ENCODE measurements around the gene RPL36. TPM values are rescaled to one million over a fixed set of nuclear protein-coding genes. Genes with fewer than 3 reads are reported as not detected.

Gene RPL36
- total RNA-seq, 2 donors from 2014 or later = 280 to 342 TPM

DNA sequence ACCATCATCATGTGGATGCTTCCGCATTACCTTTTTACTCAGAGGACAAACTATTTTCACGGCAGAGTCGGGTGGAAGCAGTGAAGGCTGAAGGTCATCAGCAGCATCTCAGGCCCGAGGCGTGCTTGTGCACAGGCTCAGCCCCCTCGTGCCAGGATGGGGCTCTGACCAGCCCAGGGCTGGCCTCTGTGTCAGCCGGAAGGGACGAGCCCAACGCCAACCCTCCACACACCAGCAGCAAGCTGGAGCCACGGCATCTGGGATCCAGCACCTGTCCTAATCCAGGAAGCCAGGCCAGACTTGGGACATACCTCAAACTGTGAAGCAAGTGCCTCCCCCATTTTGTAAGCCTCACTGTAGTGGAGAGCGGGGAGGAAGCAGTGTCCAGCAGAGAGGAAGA, 20.9 kb upstream of the RPL36 start:
- no peaks in the 10 kb centered on the region for H3K4me1 ChIP-seq
- no peak for DNase-seq
- 82 to 86% methylated on average over 8 to 11 of the region's 11 CpGs for WGBS, 2 donors
- intact Hi-C loops (cut with DNase I) = no loop called here
- no peaks in the 10 kb centered on the region for H3K9me3 ChIP-seq
- no peak overlapping the region for H3K4me3 ChIP-seq
- TF ChIP-seq, protein P1, sequence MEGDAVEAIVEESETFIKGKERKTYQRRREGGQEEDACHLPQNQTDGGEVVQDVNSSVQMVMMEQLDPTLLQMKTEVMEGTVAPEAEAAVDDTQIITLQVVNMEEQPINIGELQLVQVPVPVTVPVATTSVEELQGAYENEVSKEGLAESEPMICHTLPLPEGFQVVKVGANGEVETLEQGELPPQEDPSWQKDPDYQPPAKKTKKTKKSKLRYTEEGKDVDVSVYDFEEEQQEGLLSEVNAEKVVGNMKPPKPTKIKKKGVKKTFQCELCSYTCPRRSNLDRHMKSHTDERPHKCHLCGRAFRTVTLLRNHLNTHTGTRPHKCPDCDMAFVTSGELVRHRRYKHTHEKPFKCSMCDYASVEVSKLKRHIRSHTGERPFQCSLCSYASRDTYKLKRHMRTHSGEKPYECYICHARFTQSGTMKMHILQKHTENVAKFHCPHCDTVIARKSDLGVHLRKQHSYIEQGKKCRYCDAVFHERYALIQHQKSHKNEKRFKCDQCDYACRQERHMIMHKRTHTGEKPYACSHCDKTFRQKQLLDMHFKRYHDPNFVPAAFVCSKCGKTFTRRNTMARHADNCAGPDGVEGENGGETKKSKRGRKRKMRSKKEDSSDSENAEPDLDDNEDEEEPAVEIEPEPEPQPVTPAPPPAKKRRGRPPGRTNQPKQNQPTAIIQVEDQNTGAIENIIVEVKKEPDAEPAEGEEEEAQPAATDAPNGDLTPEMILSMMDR (IDR thresholded peaks at IDR 0.05) = no peak
- TF ChIP-seq POLR2A (IDR thresholded peaks at IDR 0.05) = no peak
- no peak for ATAC-seq
- no peaks in the 10 kb centered on the region for H3K27me3 ChIP-seq
- peaks cover 15 to 37% of the 10 kb centered on the region in 2 donors for H3K36me3 ChIP-seq (replicated peaks in 1 of 2; ENCODE audit: insufficient read depth in 1 of 2, low read depth in 2 of 2)
- no peak overlapping the region for H3K27ac ChIP-seq

DNA sequence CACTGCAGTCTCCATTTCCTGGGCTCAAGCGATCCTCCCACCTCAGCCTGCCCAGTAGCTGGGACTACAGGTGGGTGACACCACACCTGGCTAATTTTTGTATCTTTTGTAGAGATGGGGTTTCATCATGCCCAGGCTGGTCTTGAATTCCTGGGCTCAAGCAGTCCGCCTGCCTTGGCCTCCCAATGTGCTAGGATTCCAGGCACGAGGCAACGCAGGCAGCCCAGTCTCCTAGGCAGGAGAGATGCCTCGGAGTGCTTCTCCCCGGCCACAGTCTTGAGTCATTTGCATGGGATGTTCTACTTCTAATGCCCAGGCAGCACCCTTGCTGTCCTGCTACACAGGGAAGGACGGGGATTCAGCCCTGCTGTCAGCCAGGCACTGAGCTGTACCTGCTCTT, 18.5 kb upstream of the RPL36 start:
- H3K36me3 ChIP-seq (replicated peaks in 1 of 2; ENCODE audit: insufficient read depth in 1 of 2, low read depth in 2 of 2) = peaks cover 8 to 19% of the 10 kb centered on the region in 2 donors
- intact Hi-C loops (cut with DNase I) = no loop called here
- H3K4me1 ChIP-seq = no peaks in the 10 kb centered on the region

GRCh38 chr19:5672708-5673459, 17.2 kb upstream of the RPL36 start:
- 89% methylated on average over 13 of the region's 13 CpGs for WGBS, 2 donors
- DNase-seq = no peak
- no peaks in the 10 kb centered on the region for H3K4me1 ChIP-seq
- no peak overlapping the region for H3K4me3 ChIP-seq
- TF ChIP-seq, protein P1 (IDR thresholded peaks at IDR 0.05) = no peak
- TF ChIP-seq POLR2A (IDR thresholded peaks at IDR 0.05) = no peak
- no peak for ATAC-seq
- intact Hi-C loops (cut with DNase I) = no loop called here
- H3K27me3 ChIP-seq = no peaks in the 10 kb centered on the region
- no peak overlapping the region for H3K27ac ChIP-seq
- H3K9me3 ChIP-seq = no peaks in the 10 kb centered on the region
- H3K36me3 ChIP-seq (replicated peaks in 1 of 2; ENCODE audit: insufficient read depth in 1 of 2, low read depth in 2 of 2) = peaks cover 0 to 11% of the 10 kb centered on the region in 2 donors

More for the DNA sequence above, 18.5 kb upstream of the RPL36 start:
- Histone ChIP-seq H3K9me3 (no peaks in the 10 kb centered on the region), H3K27me3 (no peaks in the 10 kb centered on the region), H3K27ac (no peak overlapping the region), H3K4me3 (no peak overlapping the region)
- WGBS, 2 donors = 90 to 98% methylated on average over 6 to 7 of the region's 7 CpGs
- TF ChIP-seq, protein P1 (IDR thresholded peaks at IDR 0.05) = no peak
- no peak for TF ChIP-seq POLR2A (IDR thresholded peaks at IDR 0.05)
- ATAC-seq = no peak
- no peak for DNase-seq

DNA sequence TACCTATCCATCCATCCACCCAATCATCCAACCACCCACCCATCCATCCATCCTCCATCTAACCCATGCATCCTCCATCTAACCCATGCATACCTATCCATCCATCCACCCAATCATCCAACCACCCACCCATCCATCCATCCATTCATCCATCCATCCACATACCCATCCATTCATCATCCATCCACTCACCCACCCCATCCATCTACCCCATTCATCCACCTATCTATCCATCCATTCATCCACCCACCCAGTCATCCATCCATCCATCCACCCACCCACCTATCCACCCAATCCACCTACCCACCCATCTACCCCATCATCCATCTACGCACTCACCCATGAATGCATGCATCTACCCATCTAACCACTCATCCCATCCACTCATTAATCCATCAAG, 16.3 kb upstream of the RPL36 start:
- no peak overlapping the region for H3K27ac ChIP-seq
- H3K4me3 ChIP-seq = no peak overlapping the region
- H3K36me3 ChIP-seq (replicated peaks in 1 of 2; ENCODE audit: insufficient read depth in 1 of 2, low read depth in 2 of 2) = peaks cover 0 to 8% of the 10 kb centered on the region in 2 donors
- ATAC-seq (no peak), DNase-seq (no peak)
- 100% methylated on average over 1 of the region's 1 CpG for WGBS, 2 donors
- TF ChIP-seq POLR2A (IDR thresholded peaks at IDR 0.05) = no peak
- TF ChIP-seq, protein P1 (IDR thresholded peaks at IDR 0.05) = no peak
- H3K9me3 ChIP-seq = no peaks in the 10 kb centered on the region
- intact Hi-C loops (cut with DNase I) = no loop called here
- H3K27me3 ChIP-seq = no peaks in the 10 kb centered on the region
- H3K4me1 ChIP-seq = no peaks in the 10 kb centered on the region

DNA sequence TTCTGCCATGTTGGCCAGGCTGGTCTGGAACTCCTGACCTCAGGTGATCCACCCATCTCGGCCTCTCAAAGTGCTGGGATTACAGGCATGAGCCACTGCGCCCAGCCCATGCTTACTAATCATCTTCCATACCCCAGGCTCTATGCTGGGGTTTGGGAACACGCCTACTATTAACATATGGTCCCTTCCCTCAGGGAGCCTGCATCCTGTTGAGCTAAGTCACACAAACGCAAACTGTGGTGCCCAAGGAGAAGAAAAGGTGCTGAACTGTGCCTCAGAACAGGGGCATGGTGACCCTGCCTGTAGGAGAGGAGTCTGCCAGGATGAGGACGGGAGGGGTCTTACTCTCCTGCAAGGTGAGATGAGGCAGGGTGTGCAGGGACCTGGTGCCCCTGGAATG, 15.4 kb upstream of the RPL36 start:
- intact Hi-C loops (cut with DNase I) = no loop called here

More for the DNA sequence above, 15.4 kb upstream of the RPL36 start:
- WGBS, 2 donors = 81 to 88% methylated on average over 5 of the region's 5 CpGs
- no peak overlapping the region for H3K4me3 ChIP-seq
- H3K27ac ChIP-seq = no peak overlapping the region
- DNase-seq = no peak
- no peaks in the 10 kb centered on the region for H3K27me3 ChIP-seq
- H3K9me3 ChIP-seq = no peaks in the 10 kb centered on the region
- H3K36me3 ChIP-seq (replicated peaks in 1 of 2; ENCODE audit: insufficient read depth in 1 of 2, low read depth in 2 of 2) = no peaks in the 10 kb centered on the region
- no peak for ATAC-seq
- peaks cover 9% of the 10 kb centered on the region for H3K4me1 ChIP-seq
- TF ChIP-seq POLR2A (IDR thresholded peaks at IDR 0.05) = no peak

All from body of pancreas (tissue), 4 donors.